Measurements from ENCODE around the gene NRP2. TPM values are rescaled to one million over a fixed set of nuclear protein-coding genes. Genes with fewer than 3 reads are reported as not detected.

Gene NRP2
- total and polyA plus RNA-seq, 4 experiments from 2014 or later, result 1.1 to 2.1 TPM; not detected in 2

- ChIA-PET POLR2A (ENCODE audit: partially characterized antibody) (no interaction called here), CTCF (ENCODE audit: partially characterized antibody) (interaction anchor here (0.7 kb wide), 1 partner anchor 9 kb away, joined by 3 read pairs; no protein-coding TSS in a partner anchor)
- H3K4me1 Mint-ChIP-seq, result peaks cover 0 to 10% (median 3%) of the 10 kb centered on the region in 4 donors
- no peak overlapping the region for H3K27ac Mint-ChIP-seq
- intact Hi-C loops (cut with micrococcal nuclease), result loop anchor here (5.0 kb wide), 2 partner anchors 158 to 178 kb away; no protein-coding TSS in a partner anchor
- peaks cover 26 to 36% of the 10 kb centered on the region in 2 donors for H3K27me3 Mint-ChIP-seq
- H3K9me3 ChIP-seq (ENCODE audit: control insufficient read depth in 1 of 2, low read length in 2 of 2), result no peaks in the 10 kb centered on the region
- no peaks in the 10 kb centered on the region for H3K9me3 Mint-ChIP-seq
- H3K27ac ChIP-seq (ENCODE audit: low read depth, low read length), result no peak overlapping the region
- no peaks in the 10 kb centered on the region for H3K36me3 ChIP-seq (ENCODE audit: insufficient read depth, low read length)
- H3K27me3 ChIP-seq (ENCODE audit: insufficient read depth, low read length), result no peaks in the 10 kb centered on the region
- no peaks in the 10 kb centered on the region for H3K36me3 Mint-ChIP-seq
- no peak overlapping the region for H3K4me3 Mint-ChIP-seq
- no peak overlapping the region for H3K4me3 ChIP-seq (ENCODE audit: low read length in 2 of 2)
- no peak for DNase-seq
- no peaks in the 10 kb centered on the region for H3K4me1 ChIP-seq (ENCODE audit: insufficient read depth, low read length)
Measured at GRCh38 chr2:205768815-205769494, 86.7 kb downstream of the NRP2 start.

DNA sequence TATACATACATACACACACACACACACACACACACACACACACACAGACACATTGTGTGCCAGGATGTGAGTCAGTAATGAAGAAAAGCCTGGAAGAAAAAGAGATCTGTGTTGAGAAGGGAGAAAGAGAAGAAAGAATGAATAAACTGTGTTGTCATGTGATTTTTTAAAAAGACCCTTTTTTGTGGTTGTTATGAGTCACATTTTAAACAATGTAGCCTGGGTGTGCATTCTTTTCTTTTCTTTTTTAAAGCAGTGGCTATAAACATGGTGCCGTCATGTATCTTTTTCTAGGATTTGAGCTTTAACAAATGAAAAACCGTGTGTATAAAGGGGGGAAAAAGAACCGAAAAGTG, 87.2 kb downstream of the NRP2 start:
- no peak overlapping the region for H3K4me3 ChIP-seq (ENCODE audit: low read length in 2 of 2)
- Mint-ChIP-seq H3K4me1 (peaks cover 0 to 7% (median 2%) of the 10 kb centered on the region in 4 donors), H3K27me3 (peaks cover 22 to 39% of the 10 kb centered on the region in 2 donors), H3K36me3 (no peaks in the 10 kb centered on the region), H3K27ac (no peak overlapping the region), H3K4me3 (no peak overlapping the region), H3K9me3 (no peaks in the 10 kb centered on the region)
- POLR2A ChIA-PET (ENCODE audit: partially characterized antibody), result no interaction called here
- CTCF ChIA-PET (ENCODE audit: partially characterized antibody), result interaction anchor here (2.2 kb wide), 1 partner anchor 16 kb away, joined by 6 read pairs; no protein-coding TSS in a partner anchor
- no peaks in the 10 kb centered on the region for H3K27me3 ChIP-seq (ENCODE audit: insufficient read depth, low read length)
- H3K4me1 ChIP-seq (ENCODE audit: insufficient read depth, low read length), result no peaks in the 10 kb centered on the region
- DNase-seq, result no peak
- H3K9me3 ChIP-seq (ENCODE audit: control insufficient read depth in 1 of 2, low read length in 2 of 2), result no peaks in the 10 kb centered on the region
- no peaks in the 10 kb centered on the region for H3K36me3 ChIP-seq (ENCODE audit: insufficient read depth, low read length)
- intact Hi-C loops (cut with micrococcal nuclease), result loop anchor here (5.0 kb wide), 2 partner anchors 158 to 178 kb away; no protein-coding TSS in a partner anchor
- no peak overlapping the region for H3K27ac ChIP-seq (ENCODE audit: low read depth, low read length)

- no peaks in the 10 kb centered on the region for H3K36me3 Mint-ChIP-seq
- H3K4me3 ChIP-seq (ENCODE audit: low read length in 2 of 2), result no peak overlapping the region
- no peak overlapping the region for H3K27ac ChIP-seq (ENCODE audit: low read depth, low read length)
- ChIA-PET POLR2A (ENCODE audit: partially characterized antibody) (no interaction called here), CTCF (ENCODE audit: partially characterized antibody) (interaction anchor here (2.2 kb wide), 1 partner anchor 17 kb away, joined by 6 read pairs; no protein-coding TSS in a partner anchor)
- H3K4me3 Mint-ChIP-seq, result no peak overlapping the region
- no peak overlapping the region for H3K27ac Mint-ChIP-seq
- H3K9me3 Mint-ChIP-seq, result no peaks in the 10 kb centered on the region
- H3K4me1 ChIP-seq (ENCODE audit: insufficient read depth, low read length), result no peaks in the 10 kb centered on the region
- no peaks in the 10 kb centered on the region for H3K36me3 ChIP-seq (ENCODE audit: insufficient read depth, low read length)
- no peaks in the 10 kb centered on the region for H3K27me3 ChIP-seq (ENCODE audit: insufficient read depth, low read length)
- no peaks in the 10 kb centered on the region for H3K9me3 ChIP-seq (ENCODE audit: control insufficient read depth in 1 of 2, low read length in 2 of 2)
- peaks cover 22 to 39% of the 10 kb centered on the region in 2 donors for H3K27me3 Mint-ChIP-seq
- intact Hi-C loops (cut with micrococcal nuclease), result loop anchor here (5.0 kb wide), 2 partner anchors 157 to 177 kb away; no protein-coding TSS in a partner anchor
- no peak for DNase-seq
- H3K4me1 Mint-ChIP-seq, result peaks cover 0 to 7% (median 2%) of the 10 kb centered on the region in 4 donors
Measured at GRCh38 chr2:205769879-205770278, 87.6 kb downstream of the NRP2 start.

DNA sequence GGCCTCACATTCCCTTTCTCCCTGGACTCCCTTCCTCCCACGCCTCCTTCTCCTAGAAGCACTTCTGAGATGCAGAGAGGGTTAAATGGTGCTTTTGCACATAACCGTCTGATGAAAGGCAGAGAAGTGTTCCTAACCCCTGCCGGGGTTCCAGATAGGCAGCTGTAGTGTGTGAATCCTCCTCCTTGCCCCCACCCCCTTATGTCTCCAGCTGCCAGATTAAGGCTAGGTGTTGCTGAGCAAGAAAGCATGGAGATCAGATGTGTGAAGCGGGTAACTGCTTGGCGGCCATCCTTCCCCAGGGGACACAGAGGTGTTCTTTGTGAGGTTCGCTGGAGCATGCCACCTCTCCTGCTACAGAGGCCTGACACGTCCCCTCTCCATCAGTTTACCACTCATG, 88.3 kb downstream of the NRP2 start:
- peaks cover 17 to 33% of the 10 kb centered on the region in 2 donors for H3K27me3 Mint-ChIP-seq
- no peaks in the 10 kb centered on the region for H3K36me3 ChIP-seq (ENCODE audit: insufficient read depth, low read length)
- peaks cover 0 to 7% (median 2%) of the 10 kb centered on the region in 4 donors for H3K4me1 Mint-ChIP-seq
- ChIA-PET CTCF (ENCODE audit: partially characterized antibody) (interaction anchor here (1.2 to 2.2 kb wide), 2 partner anchors 17 to 178 kb away, joined by 3 to 6 read pairs; no protein-coding TSS in a partner anchor), POLR2A (ENCODE audit: partially characterized antibody) (no interaction called here)
- no peaks in the 10 kb centered on the region for H3K9me3 Mint-ChIP-seq
- H3K36me3 Mint-ChIP-seq, result no peaks in the 10 kb centered on the region
- intact Hi-C loops (cut with micrococcal nuclease), result no loop called here
- H3K27ac Mint-ChIP-seq, result peak overlapping the region in 1 of 7 donors; percentile 43
- H3K4me3 Mint-ChIP-seq, result no peak overlapping the region
- no peak overlapping the region for H3K27ac ChIP-seq (ENCODE audit: low read depth, low read length)
- no peaks in the 10 kb centered on the region for H3K27me3 ChIP-seq (ENCODE audit: insufficient read depth, low read length)
- DNase-seq, result no peak
- no peaks in the 10 kb centered on the region for H3K9me3 ChIP-seq (ENCODE audit: control insufficient read depth in 1 of 2, low read length in 2 of 2)
- H3K4me3 ChIP-seq (ENCODE audit: low read length in 2 of 2), result no peak overlapping the region
- no peaks in the 10 kb centered on the region for H3K4me1 ChIP-seq (ENCODE audit: insufficient read depth, low read length)

DNA sequence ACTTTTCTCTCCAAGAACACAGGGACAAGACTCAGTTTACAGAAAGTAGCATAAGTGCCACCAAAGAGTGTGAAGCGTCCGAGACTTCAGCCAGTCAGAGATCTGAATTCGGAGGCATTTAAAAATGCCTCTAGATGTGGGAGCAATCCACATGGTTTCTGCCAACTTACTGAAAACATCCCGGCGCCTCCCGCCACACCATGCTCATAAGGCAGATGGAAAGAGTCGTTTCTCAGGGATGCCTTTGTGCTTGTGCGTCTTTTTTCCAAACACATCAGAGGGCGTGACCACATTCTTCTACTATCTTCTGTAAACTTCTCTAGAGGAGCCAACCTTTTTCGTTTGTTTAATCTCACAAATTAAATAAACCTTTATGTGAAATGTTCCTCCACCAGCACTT, 88.7 kb downstream of the NRP2 start:
- ChIA-PET CTCF (ENCODE audit: partially characterized antibody) (interaction anchor here (1.2 to 2.2 kb wide), 2 partner anchors 18 to 177 kb away, joined by 3 to 6 read pairs; no protein-coding TSS in a partner anchor), POLR2A (ENCODE audit: partially characterized antibody) (no interaction called here)
- no peaks in the 10 kb centered on the region for H3K27me3 ChIP-seq (ENCODE audit: insufficient read depth, low read length)
- intact Hi-C loops (cut with micrococcal nuclease), result no loop called here
- no peaks in the 10 kb centered on the region for H3K9me3 Mint-ChIP-seq
- H3K27ac Mint-ChIP-seq, result peak overlapping the region in 1 of 7 donors; percentile 43
- peaks cover 15 to 31% of the 10 kb centered on the region in 2 donors for H3K27me3 Mint-ChIP-seq
- H3K4me1 Mint-ChIP-seq, result peaks cover 0 to 7% (median 2%) of the 10 kb centered on the region in 4 donors
- H3K9me3 ChIP-seq (ENCODE audit: control insufficient read depth in 1 of 2, low read length in 2 of 2), result no peaks in the 10 kb centered on the region
- DNase-seq, result no peak
- H3K4me1 ChIP-seq (ENCODE audit: insufficient read depth, low read length), result no peaks in the 10 kb centered on the region
- no peak overlapping the region for H3K4me3 Mint-ChIP-seq
- no peak overlapping the region for H3K27ac ChIP-seq (ENCODE audit: low read depth, low read length)
- H3K36me3 ChIP-seq (ENCODE audit: insufficient read depth, low read length), result no peaks in the 10 kb centered on the region
- H3K36me3 Mint-ChIP-seq, result no peaks in the 10 kb centered on the region
- no peak overlapping the region for H3K4me3 ChIP-seq (ENCODE audit: low read length in 2 of 2)

- Histone ChIP-seq H3K4me1 (ENCODE audit: insufficient read depth, low read length) (no peaks in the 10 kb centered on the region), H3K27ac (ENCODE audit: low read depth, low read length) (no peak overlapping the region), H3K9me3 (ENCODE audit: control insufficient read depth in 1 of 2, low read length in 2 of 2) (no peaks in the 10 kb centered on the region), H3K4me3 (ENCODE audit: low read length in 2 of 2) (no peak overlapping the region), H3K27me3 (ENCODE audit: insufficient read depth, low read length) (no peaks in the 10 kb centered on the region), H3K36me3 (ENCODE audit: insufficient read depth, low read length) (no peaks in the 10 kb centered on the region)
- Mint-ChIP-seq H3K4me1 (peaks cover 0 to 7% (median 1%) of the 10 kb centered on the region in 4 donors), H3K27me3 (peaks cover 16 to 32% of the 10 kb centered on the region in 2 donors), H3K36me3 (no peaks in the 10 kb centered on the region), H3K4me3 (no peak overlapping the region), H3K9me3 (peaks cover 0 to 2% (median 0%) of the 10 kb centered on the region in 8 donors), H3K27ac (no peak overlapping the region)
- intact Hi-C loops (cut with micrococcal nuclease), result no loop called here
- ChIA-PET POLR2A (ENCODE audit: partially characterized antibody) (no interaction called here), CTCF (ENCODE audit: partially characterized antibody) (interaction anchor here (1.2 to 2.2 kb wide), 2 partner anchors 18 to 177 kb away, joined by 3 to 6 read pairs; no protein-coding TSS in a partner anchor)
- DNase-seq, result no peak
Measured at GRCh38 chr2:205771666-205772065, 89.4 kb downstream of the NRP2 start.

- H3K27ac Mint-ChIP-seq, result no peak overlapping the region
- Histone ChIP-seq H3K4me1 (ENCODE audit: insufficient read depth, low read length) (no peaks in the 10 kb centered on the region), H3K9me3 (ENCODE audit: control insufficient read depth in 1 of 2, low read length in 2 of 2) (no peaks in the 10 kb centered on the region), H3K27ac (ENCODE audit: low read depth, low read length) (no peak overlapping the region), H3K27me3 (ENCODE audit: insufficient read depth, low read length) (no peaks in the 10 kb centered on the region), H3K4me3 (ENCODE audit: low read length in 2 of 2) (no peak overlapping the region), H3K36me3 (ENCODE audit: insufficient read depth, low read length) (no peaks in the 10 kb centered on the region)
- peaks cover 12 to 34% of the 10 kb centered on the region in 2 donors for H3K27me3 Mint-ChIP-seq
- peaks cover 0 to 2% (median 0%) of the 10 kb centered on the region in 8 donors for H3K9me3 Mint-ChIP-seq
- no peak for DNase-seq
- ChIA-PET CTCF (ENCODE audit: partially characterized antibody) (no interaction called here), POLR2A (ENCODE audit: partially characterized antibody) (no interaction called here)
- H3K4me1 Mint-ChIP-seq, result peaks cover 0 to 3% (median 0%) of the 10 kb centered on the region in 4 donors
- no peak overlapping the region for H3K4me3 Mint-ChIP-seq
- intact Hi-C loops (cut with micrococcal nuclease), result no loop called here
- no peaks in the 10 kb centered on the region for H3K36me3 Mint-ChIP-seq
Measured at GRCh38 chr2:205772983-205773382, 90.7 kb downstream of the NRP2 start.
